GM18870 (cell line): ENCODE data around the gene CYP11A1.
"Not testable (repeated sequence)": the region's sequence is repeated elsewhere in the genome, so short reads cannot be mapped to it uniquely, and the experiment has no call there.

Experiments used
- ATAC-seq: cut with Tn5 transposase; IDR thresholded peaks from one replicate; pipeline ENCODE4 v1.9.1; 2021; ENCODE audit warnings: moderate library complexity; ENCODE audit not compliant: unreplicated experiment

CYP11A1 gene

GRCh38 chr15:74376226-74376625 lies 8.8 kb upstream of the CYP11A1 start:
- ATAC-seq: no peak

- ATAC-seq: no peak
Observed at GRCh38 chr15:74375303-74375693, 7.9 kb upstream of the CYP11A1 start.

GRCh38 chr15:74374648-74375302 lies 7.3 kb upstream of the CYP11A1 start:
- no peak for ATAC-seq

- ATAC-seq: no peak
Observed at GRCh38 chr15:74373731-74374647, 6.5 kb upstream of the CYP11A1 start.

- ATAC-seq: no peak
Observed at GRCh38 chr15:74373056-74373650, 5.7 kb upstream of the CYP11A1 start.

- no peak for ATAC-seq
Observed at GRCh38 chr15:74370471-74370870, 3.0 kb upstream of the CYP11A1 start.

GRCh38 chr15:74369756-74370155 lies 2.3 kb upstream of the CYP11A1 start:
- no peak for ATAC-seq

GRCh38 chr15:74369084-74369745 lies 1.8 kb upstream of the CYP11A1 start:
- ATAC-seq: no peak

GRCh38 chr15:74368121-74368520 lies 675 bp upstream of the CYP11A1 start:
- no peak for ATAC-seq

GRCh38 chr15:74365598-74366445 lies 1.6 kb downstream of the CYP11A1 start:
- no peak for ATAC-seq

GRCh38 chr15:74364936-74365597 lies 2.4 kb downstream of the CYP11A1 start:
- no peak for ATAC-seq

GRCh38 chr15:74362482-74362881 lies 5.0 kb downstream of the CYP11A1 start:
- ATAC-seq: no peak

- not testable (repeated sequence) for ATAC-seq
Observed at GRCh38 chr15:74360855-74361254, 6.6 kb downstream of the CYP11A1 start.

- ATAC-seq: not testable (repeated sequence)
Observed at GRCh38 chr15:74359376-74359775, 8.1 kb downstream of the CYP11A1 start.

GRCh38 chr15:74357514-74357913 lies 9.9 kb downstream of the CYP11A1 start:
- ATAC-seq: not testable (repeated sequence)

GRCh38 chr15:74356050-74356449 lies 11.4 kb downstream of the CYP11A1 start:
- not testable (repeated sequence) for ATAC-seq

GRCh38 chr15:74353992-74354391 lies 13.5 kb downstream of the CYP11A1 start:
- ATAC-seq: not testable (repeated sequence)

- ATAC-seq: no peak
Observed at GRCh38 chr15:74352393-74352910, 15.0 kb downstream of the CYP11A1 start.

- no peak for ATAC-seq
Observed at GRCh38 chr15:74351670-74352069, 15.8 kb downstream of the CYP11A1 start.
